ENCODE data around the gene AIG1. TPM values are rescaled to one million over a fixed set of nuclear protein-coding genes. Genes with fewer than 3 reads are reported as not detected.
"Not testable (repeated sequence)": the region's sequence is repeated elsewhere in the genome, so short reads cannot be mapped to it uniquely, and the experiment has no call there.

Gene AIG1
- total RNA-seq, 2 experiments from 2014 or later: 16.1 to 20.0 TPM

DNA sequence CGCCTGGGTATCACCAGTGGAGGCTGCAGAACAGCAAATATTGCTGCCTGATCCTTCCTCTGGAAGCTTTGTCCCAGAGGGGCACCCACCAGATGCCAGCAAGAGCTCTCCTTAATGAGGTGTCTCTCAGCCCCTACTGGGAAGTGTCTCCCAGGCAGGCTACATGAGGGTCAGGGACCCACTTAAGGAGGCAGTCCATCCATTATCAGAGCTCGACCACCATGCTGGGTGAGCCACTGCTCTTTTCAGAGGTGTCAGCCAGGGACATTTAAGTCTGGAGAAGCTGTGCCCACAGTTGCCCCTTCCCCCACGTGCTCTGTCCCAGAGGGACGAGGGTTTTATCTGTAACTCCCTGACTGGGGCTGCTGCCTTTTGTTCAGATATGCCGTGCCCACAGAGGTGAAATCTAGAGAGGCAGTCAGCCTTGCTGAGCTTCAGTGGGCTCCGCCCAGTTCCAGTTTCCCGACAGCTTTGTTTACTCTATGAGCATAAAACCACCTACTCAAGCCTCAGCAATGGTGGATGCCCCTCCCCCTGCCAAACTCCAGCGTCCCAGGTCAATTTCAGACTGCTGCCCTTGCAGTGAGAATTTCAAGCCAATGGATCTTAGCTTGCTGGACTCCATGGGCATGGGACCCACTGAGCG, 25.9 kb upstream of the AIG1 start:
- CTCF ChIA-PET: interaction anchor here (1.8 kb wide), 1 partner anchor 342 kb away, joined by 5 read pairs; no protein-coding TSS in a partner anchor
- Mint-ChIP-seq H3K9me3 (no peaks in the 10 kb centered on the region), H3K27me3 (peaks cover 6% of the 10 kb centered on the region), H3K4me1 (ENCODE audit: low read depth) (peaks cover 7% of the 10 kb centered on the region), H3K36me3 (ENCODE audit: low read depth) (no peaks in the 10 kb centered on the region), H3K27ac (no peak overlapping the region), H3K4me3 (no peak overlapping the region)
- POLR2A ChIA-PET: no interaction called here
- TF ChIP-seq, protein P1, sequence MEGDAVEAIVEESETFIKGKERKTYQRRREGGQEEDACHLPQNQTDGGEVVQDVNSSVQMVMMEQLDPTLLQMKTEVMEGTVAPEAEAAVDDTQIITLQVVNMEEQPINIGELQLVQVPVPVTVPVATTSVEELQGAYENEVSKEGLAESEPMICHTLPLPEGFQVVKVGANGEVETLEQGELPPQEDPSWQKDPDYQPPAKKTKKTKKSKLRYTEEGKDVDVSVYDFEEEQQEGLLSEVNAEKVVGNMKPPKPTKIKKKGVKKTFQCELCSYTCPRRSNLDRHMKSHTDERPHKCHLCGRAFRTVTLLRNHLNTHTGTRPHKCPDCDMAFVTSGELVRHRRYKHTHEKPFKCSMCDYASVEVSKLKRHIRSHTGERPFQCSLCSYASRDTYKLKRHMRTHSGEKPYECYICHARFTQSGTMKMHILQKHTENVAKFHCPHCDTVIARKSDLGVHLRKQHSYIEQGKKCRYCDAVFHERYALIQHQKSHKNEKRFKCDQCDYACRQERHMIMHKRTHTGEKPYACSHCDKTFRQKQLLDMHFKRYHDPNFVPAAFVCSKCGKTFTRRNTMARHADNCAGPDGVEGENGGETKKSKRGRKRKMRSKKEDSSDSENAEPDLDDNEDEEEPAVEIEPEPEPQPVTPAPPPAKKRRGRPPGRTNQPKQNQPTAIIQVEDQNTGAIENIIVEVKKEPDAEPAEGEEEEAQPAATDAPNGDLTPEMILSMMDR (IDR thresholded peaks at IDR 0.05): no peak
- ATAC-seq (no peak), DNase-seq (no peak)
- intact Hi-C loops (cut with micrococcal nuclease): no loop called here

DNA sequence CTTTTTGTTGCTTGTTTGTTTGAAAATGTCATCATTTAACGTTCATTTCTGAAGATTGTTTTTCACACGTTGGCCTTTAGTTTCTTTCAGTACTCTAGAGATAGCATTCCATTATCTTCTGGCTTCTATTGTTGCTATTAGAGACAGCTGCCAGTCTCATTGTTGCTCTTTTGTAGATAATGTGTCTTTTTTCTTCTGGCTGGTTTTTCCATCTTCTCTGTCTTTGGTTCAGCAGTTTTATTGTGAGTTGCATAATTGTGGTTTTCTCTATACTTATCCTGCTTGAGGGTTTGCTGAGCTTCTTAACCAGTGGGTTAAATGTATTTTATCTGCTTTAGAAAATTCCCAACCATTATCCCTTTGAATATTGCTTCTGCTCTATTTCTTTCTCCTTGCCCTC, 23.2 kb upstream of the AIG1 start:
- DNase-seq (no peak), ATAC-seq (no peak)
- H3K27ac Mint-ChIP-seq: no peak overlapping the region
- TF ChIP-seq, protein P1 (IDR thresholded peaks at IDR 0.05): no peak
- peaks cover 12% of the 10 kb centered on the region for H3K4me1 Mint-ChIP-seq (ENCODE audit: low read depth)
- H3K4me3 Mint-ChIP-seq: no peak overlapping the region
- peaks cover 7% of the 10 kb centered on the region for H3K27me3 Mint-ChIP-seq
- no peaks in the 10 kb centered on the region for H3K9me3 Mint-ChIP-seq
- ChIA-PET POLR2A (no interaction called here), CTCF (no interaction called here)
- no peaks in the 10 kb centered on the region for H3K36me3 Mint-ChIP-seq (ENCODE audit: low read depth)
- intact Hi-C loops (cut with micrococcal nuclease): no loop called here

DNA sequence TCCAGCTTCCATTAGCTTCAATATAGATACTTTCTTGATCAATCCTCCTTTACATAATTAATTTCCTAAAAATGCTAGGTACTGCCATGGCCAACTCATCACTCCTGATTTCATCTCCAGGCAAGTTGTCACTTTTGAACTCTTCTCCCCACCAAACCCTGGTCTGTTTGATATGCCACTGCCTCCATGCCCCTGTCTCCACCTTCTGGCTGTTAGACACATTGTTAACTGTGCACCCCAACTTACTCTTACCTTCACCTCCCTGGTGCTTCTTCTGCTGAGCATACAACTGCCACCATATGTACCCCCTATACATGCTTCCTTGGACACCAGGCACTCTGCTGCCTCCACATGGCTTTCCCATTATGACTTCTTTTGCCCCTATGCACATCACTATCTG, 21.9 kb upstream of the AIG1 start:
- intact Hi-C loops (cut with micrococcal nuclease): no loop called here
- Mint-ChIP-seq H3K9me3 (no peaks in the 10 kb centered on the region), H3K4me3 (no peak overlapping the region), H3K36me3 (ENCODE audit: low read depth) (no peaks in the 10 kb centered on the region), H3K4me1 (ENCODE audit: low read depth) (peaks cover 12% of the 10 kb centered on the region), H3K27me3 (peaks cover 10% of the 10 kb centered on the region), H3K27ac (no peak overlapping the region)
- ATAC-seq (no peak), DNase-seq (no peak)
- POLR2A ChIA-PET: no interaction called here
- CTCF ChIA-PET: no interaction called here
- TF ChIP-seq, protein P1 (IDR thresholded peaks at IDR 0.05): no peak

DNA sequence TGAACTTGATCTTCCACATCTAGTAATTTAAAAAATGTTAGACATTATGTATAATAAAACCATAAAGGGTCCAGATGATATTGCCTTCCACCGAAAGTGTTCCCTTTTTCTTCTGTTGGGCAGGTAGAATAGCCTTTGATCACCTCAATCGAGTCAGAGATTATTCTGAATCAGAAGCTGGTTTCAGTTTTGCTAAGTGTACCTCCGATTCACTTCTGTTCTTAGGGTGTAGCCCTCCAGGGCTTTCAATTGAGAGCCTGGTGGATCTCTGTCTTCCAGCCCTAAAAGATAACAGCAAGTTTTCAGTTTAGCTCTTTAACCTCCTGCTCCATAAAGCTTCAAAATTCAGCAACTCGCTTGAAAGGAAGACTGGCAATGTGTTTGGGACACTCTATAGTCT, 21.1 kb upstream of the AIG1 start:
- peaks cover 4% of the 10 kb centered on the region for H3K9me3 Mint-ChIP-seq
- H3K27me3 Mint-ChIP-seq: peaks cover 15% of the 10 kb centered on the region
- H3K4me3 Mint-ChIP-seq: no peak overlapping the region
- TF ChIP-seq, protein P1 (IDR thresholded peaks at IDR 0.05): no peak
- DNase-seq (no peak), ATAC-seq (peak; percentile 56)
- POLR2A ChIA-PET: interaction anchor here (1.4 kb wide), 1 partner anchor 10 kb away, joined by 3 read pairs; no protein-coding TSS in a partner anchor
- peaks cover 12% of the 10 kb centered on the region for H3K4me1 Mint-ChIP-seq (ENCODE audit: low read depth)
- intact Hi-C loops (cut with micrococcal nuclease): no loop called here
- no peaks in the 10 kb centered on the region for H3K36me3 Mint-ChIP-seq (ENCODE audit: low read depth)
- CTCF ChIA-PET: interaction anchor here (0.8 kb wide), 1 partner anchor 13 kb away, joined by 4 read pairs; no protein-coding TSS in a partner anchor
- no peak overlapping the region for H3K27ac Mint-ChIP-seq

DNA sequence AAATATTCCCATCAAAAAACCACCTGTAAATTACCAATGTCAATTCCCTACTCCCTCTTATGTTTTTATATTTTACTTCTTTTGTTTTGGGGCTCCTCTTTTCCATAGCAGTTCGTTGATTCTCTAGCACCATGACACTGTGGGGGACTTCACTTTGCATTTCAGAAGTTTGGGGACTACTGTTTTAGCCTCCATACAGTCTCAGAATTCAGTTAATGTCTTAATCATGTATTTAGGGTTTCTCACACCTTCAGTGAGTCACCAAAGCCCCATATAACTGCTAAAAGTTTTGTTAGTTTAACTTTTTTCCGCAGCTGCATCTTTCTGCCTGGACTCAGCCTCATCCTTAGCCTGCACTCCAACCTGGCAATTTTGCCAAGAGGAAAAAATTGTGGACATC, 20.7 kb upstream of the AIG1 start:
- no peak overlapping the region for H3K27ac Mint-ChIP-seq
- CTCF ChIA-PET: interaction anchor here (0.8 kb wide), 1 partner anchor 13 kb away, joined by 4 read pairs; no protein-coding TSS in a partner anchor
- H3K4me1 Mint-ChIP-seq (ENCODE audit: low read depth): peaks cover 12% of the 10 kb centered on the region
- POLR2A ChIA-PET: interaction anchor here (1.4 kb wide), 1 partner anchor 10 kb away, joined by 3 read pairs; no protein-coding TSS in a partner anchor
- no peaks in the 10 kb centered on the region for H3K36me3 Mint-ChIP-seq (ENCODE audit: low read depth)
- ATAC-seq (no peak), DNase-seq (no peak)
- H3K4me3 Mint-ChIP-seq: no peak overlapping the region
- intact Hi-C loops (cut with micrococcal nuclease): no loop called here
- H3K27me3 Mint-ChIP-seq: peaks cover 15% of the 10 kb centered on the region
- H3K9me3 Mint-ChIP-seq: peaks cover 4% of the 10 kb centered on the region
- TF ChIP-seq, protein P1 (IDR thresholded peaks at IDR 0.05): no peak

DNA sequence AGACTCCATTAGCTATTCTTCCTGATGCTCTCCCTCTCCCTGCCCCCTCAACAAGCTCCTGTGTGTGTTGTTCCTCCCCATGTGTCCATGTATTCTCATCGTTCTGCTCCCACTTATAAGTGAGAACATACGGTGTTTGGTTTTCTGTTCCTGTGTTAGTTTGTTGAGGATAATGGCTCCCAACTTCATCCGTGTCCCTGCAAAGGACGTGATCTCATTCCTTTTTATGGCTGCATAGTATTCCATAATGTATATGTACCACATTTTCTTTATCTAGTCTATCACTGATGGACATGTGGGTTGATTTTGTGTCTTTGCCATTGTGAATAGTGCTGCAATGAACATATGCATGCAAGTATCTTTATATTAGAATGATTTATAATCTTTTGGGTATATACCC, 16.3 kb upstream of the AIG1 start:
- H3K4me1 Mint-ChIP-seq (ENCODE audit: low read depth); POLR2A ChIA-PET; H3K9me3 Mint-ChIP-seq; DNase-seq; H3K4me3 Mint-ChIP-seq; H3K36me3 Mint-ChIP-seq (ENCODE audit: low read depth); H3K27ac Mint-ChIP-seq; intact Hi-C loops (cut with micrococcal nuclease); ATAC-seq: not testable (repeated sequence)
- H3K27me3 Mint-ChIP-seq: peaks cover 17% of the 10 kb centered on the region
- CTCF ChIA-PET: interaction anchor here (1.1 to 1.5 kb wide), 2 partner anchors 294 to 569 kb away, joined by 3 to 4 read pairs; no protein-coding TSS in a partner anchor

Measured in activated CD8-positive, alpha-beta T cell treated with anti-CD3 and anti-CD28 coated beads for 36 hours (primary cell).